ENCODE measurements around the gene OR4S1.
"Not testable (repeated sequence)": the region's sequence is repeated elsewhere in the genome, so short reads cannot be mapped to it uniquely, and the experiment has no call there.

OR4S1 gene, protein sequence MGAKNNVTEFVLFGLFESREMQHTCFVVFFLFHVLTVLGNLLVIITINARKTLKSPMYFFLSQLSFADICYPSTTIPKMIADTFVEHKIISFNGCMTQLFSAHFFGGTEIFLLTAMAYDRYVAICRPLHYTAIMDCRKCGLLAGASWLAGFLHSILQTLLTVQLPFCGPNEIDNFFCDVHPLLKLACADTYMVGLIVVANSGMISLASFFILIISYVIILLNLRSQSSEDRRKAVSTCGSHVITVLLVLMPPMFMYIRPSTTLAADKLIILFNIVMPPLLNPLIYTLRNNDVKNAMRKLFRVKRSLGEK

GRCh38 chr11:48305923-48306322, at the start of gene OR4S1:
Gene OR4S1, plus strand, starts transcription at chr11:48306223. Its CDS starts 0 bp downstream, at chr11:48306223.
- no peak for DNase-seq

DNA sequence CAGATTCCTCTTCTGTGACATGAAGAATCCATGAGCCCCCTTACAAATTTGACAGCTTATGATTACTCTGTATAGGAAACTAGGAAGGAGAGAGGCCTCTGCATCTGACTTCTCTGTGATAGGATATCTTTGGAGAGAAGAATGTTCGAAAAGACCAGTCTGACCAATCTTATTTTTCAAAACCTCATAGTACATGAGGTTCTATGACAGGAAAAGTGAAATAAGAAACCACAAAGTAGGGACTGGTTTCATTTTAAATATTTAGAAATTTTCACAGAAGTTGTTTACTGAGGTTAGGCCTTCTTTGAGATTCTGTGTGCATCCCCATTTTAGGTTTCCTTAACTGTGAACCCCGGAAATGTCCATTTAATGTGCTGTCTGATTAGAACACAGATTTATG, 44.4 kb upstream of the OR4S1 start:
- DNase-seq: no peak

GRCh38 chr11:48263423-48263911, 42.6 kb upstream of the OR4S1 start, which contains the start of gene OR4X1:
Gene OR4X1, plus strand, starts transcription at chr11:48263861. Its CDS starts 0 bp downstream, at chr11:48263861.
- DNase-seq: no peak

DNA sequence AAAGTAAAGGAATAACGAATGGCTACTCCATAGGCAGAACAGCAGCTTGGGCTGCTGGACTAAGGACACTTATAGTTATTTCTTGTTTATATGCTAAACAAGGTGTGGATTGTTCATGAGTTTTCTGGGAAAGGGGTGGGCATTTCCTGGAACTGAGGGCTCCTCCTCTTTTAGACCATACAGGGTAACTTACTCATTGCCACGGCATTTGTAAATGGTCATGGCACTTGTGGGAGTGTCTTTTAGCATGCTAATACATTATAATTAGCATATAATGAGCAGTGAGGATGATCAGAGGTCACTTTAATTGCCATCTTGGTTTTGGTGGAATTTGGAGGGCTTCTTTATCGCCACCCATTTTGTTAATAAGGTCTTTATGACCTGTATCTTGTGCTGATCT, 35.4 kb upstream of the OR4S1 start:
- no peak for DNase-seq

- DNase-seq: no peak
These were observed 33.4 kb upstream of the OR4S1 start for GRCh38 chr11:48272606-48273005.

DNA sequence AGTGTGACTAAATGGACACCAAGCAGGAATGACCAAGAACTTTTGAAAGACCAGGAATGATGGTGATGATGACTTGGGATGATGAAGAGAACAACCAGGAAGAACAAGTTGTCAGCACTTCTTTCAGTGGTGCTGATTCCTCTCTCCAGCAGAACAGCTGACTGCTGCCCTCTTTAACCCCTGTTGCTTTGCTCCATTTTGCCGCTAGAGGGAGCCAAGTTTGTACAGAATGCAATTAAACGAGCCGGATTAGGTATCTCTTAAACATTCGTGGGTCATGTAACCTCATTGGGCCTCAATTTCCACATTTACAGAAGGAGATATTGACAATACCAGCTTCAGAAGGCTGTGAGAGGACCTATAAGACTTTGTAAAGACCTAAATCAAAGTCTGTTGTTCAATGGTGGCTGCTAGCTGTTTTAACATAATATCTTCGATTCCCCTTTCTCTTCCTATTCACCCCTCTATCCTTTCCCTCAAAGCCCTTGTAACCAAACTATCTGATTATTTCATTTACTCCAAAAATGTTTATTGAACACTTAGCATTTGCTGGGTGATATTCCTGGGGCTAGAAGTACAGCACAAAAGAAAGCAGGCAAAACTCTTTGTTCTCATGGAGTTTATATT, 1.9 kb downstream of the OR4S1 start:
- peak; percentile 75 to 80 for DNase-seq

GRCh38 chr11:48313590-48313989, 7.6 kb downstream of the OR4S1 start:
- not testable (repeated sequence) for DNase-seq

GRCh38 chr11:48319813-48320212, 13.8 kb downstream of the OR4S1 start:
- DNase-seq: not testable (repeated sequence)

DNA sequence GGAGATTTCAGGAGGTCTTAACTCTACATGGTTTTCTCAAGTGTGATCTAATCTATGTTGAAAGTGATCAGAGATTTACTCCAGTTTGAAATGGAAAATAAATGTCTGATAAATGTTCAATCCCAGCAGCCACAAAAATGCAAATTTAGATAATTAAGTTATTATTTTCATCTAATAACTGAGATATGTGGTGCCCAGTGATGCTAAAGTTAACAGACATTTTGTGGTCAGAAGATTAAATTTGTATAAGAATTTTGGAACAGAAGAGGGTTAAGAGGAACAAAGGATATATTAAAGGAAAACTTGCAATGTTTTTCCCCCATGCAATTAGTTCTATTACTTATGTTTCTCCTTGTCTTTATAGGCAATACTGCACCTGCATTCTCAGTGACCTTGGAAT, 18.6 kb downstream of the OR4S1 start, which contains the start of gene OR4C3:
TSS of gene OR4C3 (plus strand) at position 301 of the 400 bp plus-strand sequence. CDS start 102 bp downstream, outside the sequence.
- not testable (repeated sequence) for DNase-seq

DNA sequence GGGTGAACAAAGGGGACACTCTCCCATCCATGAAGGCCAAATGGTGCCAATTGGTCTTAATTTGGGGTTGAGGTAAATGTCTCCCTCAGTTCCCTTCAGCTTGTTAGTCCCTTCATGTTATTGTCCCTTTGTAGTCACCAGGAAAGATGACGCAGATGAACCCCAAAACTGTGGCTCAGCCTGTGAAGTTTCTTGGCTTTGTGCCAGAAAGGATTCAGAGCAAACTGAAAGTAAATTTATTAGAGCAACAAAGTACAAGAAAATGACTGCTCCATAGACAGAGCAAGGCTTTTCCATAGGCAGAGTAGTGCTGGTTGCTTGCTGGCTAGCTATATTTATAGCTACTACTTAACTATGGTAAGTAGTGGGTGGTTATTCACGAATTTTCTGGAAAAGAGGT, 35.4 kb downstream of the OR4S1 start:
- no peak for DNase-seq

DNA sequence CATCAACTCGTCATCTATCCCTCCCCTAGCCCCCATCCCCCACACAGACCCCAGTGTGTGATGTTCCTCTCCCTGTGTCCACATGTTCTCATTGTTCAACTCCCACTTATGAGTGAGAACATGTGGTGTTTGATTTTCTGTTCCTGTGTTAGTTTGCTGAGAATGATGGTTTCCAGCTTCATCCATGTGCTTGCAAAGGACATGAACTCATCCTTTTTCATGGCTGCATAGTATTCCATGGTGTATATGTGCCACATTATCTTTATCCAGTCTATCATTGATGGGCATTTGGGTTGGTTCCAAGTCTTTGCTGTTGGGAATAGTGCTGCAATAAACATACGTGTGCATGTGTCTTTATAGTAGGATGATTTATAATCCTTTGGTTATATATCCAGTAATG, 36.5 kb downstream of the OR4S1 start:
- not testable (repeated sequence) for DNase-seq

- DNase-seq: not testable (repeated sequence)
These were observed 40.3 kb downstream of the OR4S1 start for GRCh38 chr11:48346286-48346685.

GRCh38 chr11:48354013-48354412, 48.0 kb downstream of the OR4S1 start:
- DNase-seq: no peak

DNA sequence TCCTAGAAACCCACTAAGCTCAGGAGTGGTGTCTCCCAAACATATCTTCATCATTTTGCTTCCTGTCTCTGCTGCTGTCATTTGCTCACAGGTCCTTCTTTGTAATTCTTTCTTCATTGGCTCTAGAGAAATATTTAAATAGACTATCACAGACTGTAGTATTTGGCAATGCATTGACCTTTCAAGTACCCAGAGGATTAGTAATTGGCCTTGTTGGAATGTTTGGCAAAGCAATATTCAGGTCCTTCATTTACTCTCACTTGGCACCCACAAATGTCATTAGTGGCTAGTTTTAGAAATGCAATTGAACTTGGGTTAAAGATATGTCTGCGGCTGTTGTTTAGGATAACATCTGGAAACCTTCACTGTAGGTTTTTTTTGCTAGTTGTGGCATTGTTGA, 48.7 kb downstream of the OR4S1 start:
- no peak for DNase-seq
